Activated gamma-delta T cell (primary cell): ENCODE results near the gene BLTP1.

Source experiments
- DNase-seq: peaks from one replicate; lab custom pipeline; 2025; lab: John Stamatoyannopoulos, UW

The BLTP1 gene

GRCh38 chr4:122167369-122167768, 15.2 kb downstream of the BLTP1 start:
- DNase-seq = no peak

- DNase-seq = no peak
Measured at GRCh38 chr4:122170775-122171174, 18.6 kb downstream of the BLTP1 start.

GRCh38 chr4:122171323-122171722, 19.2 kb downstream of the BLTP1 start:
- DNase-seq = no peak

- no peak for DNase-seq
Measured at GRCh38 chr4:122172266-122172665, 20.1 kb downstream of the BLTP1 start.

- DNase-seq = no peak
Measured at GRCh38 chr4:122178961-122179360, 26.8 kb downstream of the BLTP1 start.

- DNase-seq = no peak
Measured at GRCh38 chr4:122195718-122196117, 43.6 kb downstream of the BLTP1 start.
